HG03060 (cell line): ENCODE results near the gene LRRC59.
A peak's percentile ranks its signal among the peaks of the same experiment; 100 is the strongest.
"Not testable (repeated sequence)": the region's sequence is repeated elsewhere in the genome, so short reads cannot be mapped to it uniquely, and the experiment has no call there.

ENCODE experiments used
- ATAC-seq: cut with Tn5 transposase; IDR thresholded peaks from one replicate; pipeline ENCODE4 v1.9.1; 2021; ENCODE audit warnings: low read depth, moderate number of reproducible peaks; ENCODE audit not compliant: unreplicated experiment

LRRC59 gene

DNA sequence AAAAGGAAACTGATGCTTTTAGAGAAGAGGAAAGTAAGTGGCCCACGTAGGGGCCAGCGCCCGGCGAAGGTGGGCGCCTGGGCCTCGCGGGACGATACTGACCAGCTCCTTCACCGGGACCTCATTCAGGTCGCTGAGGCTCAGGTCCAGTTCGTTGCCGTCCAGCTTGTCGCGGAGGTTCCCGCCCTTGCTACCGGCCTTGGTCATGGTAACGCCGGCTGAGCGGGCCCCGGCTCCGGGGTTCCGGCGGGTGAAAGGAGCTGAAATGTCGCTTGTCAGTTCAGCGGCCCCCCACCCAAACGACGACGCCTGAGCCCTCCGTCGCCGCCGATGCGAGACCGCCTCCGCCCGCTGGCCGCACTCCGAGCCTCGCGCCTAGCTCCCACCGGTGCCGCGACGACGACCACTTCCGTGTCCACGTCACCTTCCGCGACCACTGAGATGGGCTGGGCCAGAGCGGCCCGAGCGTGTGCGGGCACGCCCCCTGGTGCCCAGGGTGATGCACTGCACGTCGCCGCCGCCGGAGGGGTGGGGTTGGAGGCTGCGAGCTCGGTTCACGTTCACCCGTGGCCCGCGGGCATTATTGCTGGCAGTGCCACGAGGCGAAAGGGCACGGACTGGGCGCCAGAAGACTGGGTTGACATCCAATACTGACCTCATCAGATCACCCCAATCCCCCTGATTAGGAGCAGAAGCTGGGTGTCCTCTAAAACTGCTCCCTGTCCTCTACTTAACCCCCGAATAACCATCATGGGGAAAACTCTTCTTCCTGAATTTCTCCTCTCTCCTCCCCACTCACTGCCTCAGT is at the start of gene LRRC59:
Gene LRRC59, minus strand, starts transcription at position 413 of the 808 bp plus-strand sequence. Its CDS starts 206 bp downstream, at position 207.
- peak; percentile 86 for ATAC-seq

DNA sequence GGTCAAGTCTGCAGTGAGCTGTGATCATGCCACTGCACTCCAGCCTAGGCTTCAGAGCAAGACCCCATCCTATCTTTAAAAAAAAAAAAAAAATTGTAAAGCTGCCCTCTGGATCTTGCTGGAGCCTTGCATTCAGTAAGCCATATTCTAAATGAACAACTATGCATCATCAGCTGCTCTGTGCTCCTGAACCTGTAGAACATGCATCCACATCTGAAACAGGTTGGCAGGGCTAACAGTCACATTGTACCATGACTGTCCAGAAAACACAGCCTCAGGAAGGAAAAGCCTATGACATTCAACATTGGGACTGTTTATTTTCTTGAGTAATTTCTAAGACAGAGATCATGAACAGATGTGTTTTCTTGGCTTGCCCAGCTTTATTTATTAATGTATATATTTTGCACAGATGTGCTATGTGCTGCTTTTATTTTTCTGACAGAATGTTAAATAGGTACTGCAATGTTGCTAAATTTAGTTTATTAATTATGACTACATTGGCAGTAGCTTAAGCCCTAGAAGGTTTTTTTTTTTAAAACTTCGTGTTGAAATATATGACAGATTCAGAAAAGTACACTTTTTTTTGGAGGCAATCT is 48.5 kb upstream of the LRRC59 start:
- no peak for ATAC-seq

DNA sequence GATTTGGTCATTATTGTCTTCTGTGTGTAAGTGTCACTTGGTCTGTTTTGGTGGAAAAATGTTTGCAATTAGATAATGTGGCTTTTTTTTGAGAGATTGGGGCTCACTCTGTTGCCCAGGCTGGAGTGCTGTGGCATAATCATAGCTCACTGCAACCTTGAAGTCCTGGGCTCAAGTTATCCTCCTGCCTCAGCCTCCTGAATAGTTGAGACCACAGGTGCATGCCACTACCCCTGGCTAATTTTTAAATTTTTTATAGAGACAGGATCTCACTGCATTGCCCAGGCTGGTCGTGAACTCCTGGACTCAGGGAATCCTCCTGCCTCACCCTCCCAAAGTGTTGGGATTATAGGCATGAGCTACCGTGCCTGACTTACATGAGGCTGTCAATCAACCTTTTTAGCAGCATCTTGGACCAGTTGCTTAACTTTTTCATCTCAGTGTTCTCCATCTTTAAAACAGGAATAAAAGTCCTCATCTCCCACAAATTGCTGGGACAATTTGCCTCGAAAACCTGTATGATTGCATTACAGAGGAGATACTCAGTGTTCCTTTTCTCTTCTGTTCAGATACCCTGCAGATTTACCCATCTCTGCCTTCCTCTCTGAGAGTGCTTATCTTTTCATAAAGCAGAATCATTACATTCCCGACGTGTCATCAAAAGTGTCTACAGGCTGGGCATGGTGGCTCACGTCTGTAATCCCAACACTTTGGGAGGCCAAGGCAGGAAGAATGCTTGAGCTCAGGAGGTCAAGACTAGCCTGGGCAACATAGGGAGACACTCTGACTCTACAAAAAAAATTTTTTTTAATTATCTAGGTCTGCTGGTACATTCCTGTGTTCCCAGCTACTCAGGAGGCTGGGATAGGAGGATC is 47.8 kb upstream of the LRRC59 start:
- ATAC-seq: no peak

DNA sequence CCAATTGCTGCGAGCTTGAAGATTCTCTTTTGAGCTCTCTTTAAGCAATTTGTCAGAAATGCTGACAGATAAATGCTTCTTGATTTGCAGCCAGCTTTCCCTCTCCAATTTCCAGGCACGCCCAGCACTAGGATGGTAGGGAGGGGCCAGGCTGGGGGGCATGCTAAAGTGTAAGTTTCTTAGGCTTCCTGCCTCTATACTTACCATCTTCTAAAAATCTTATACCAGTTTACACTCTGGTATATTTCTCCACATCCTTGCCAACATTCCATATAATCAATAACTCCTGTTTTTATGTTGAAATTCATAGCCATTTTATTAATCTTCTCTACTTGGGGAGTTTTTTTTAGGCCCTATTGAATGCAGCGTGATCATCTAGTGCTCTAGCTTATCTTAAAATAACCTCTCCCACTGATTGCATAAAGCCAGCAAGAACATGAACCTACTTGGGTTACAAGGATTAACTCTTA is 46.2 kb upstream of the LRRC59 start:
- no peak for ATAC-seq

DNA sequence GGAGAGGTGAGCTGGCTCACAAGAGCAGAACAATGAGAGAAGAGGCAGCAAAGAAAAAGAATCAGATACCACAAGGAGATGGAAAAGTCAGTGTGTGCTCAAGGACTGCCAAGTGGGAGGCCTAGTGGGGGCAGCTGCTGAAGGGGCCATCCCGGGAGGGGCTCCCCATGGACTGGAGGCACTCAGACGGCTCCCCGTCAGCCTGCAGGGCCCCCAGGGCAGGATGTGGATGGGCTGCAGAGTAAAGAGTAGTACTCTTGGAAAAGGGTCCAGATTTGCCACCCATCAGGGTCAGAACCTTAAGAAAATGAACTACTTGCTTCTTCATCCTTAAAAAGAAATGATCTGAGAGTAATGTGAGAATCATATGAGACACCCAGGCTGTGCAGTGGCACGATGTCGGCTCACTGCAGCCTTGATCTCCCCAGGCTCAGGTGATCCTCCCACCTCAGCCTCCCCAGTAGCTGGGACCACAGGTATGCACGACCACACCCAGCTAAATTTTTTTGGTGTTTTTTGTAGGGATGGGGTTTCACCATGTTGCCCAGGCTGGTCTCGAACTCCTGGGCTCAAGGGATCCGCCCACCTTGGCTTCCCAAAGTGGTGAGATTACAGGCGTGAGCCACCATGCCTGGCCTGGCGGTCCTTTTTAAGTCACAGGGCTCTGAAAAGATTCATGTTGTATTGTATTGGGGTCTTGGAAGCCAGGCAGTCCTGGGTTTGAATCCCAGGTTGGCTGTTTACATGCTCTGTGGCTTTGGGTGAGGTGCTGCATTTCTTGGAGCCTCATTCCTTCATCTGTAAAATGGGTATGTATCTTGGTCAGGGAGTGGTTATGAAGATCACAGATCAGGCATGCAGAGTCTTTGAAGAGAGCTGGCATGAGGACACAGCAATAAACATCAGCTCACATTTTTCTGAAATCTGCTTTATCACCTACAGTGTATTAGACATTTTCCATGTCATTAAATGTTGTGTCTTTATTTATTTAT is 43.8 kb upstream of the LRRC59 start:
- no peak for ATAC-seq

DNA sequence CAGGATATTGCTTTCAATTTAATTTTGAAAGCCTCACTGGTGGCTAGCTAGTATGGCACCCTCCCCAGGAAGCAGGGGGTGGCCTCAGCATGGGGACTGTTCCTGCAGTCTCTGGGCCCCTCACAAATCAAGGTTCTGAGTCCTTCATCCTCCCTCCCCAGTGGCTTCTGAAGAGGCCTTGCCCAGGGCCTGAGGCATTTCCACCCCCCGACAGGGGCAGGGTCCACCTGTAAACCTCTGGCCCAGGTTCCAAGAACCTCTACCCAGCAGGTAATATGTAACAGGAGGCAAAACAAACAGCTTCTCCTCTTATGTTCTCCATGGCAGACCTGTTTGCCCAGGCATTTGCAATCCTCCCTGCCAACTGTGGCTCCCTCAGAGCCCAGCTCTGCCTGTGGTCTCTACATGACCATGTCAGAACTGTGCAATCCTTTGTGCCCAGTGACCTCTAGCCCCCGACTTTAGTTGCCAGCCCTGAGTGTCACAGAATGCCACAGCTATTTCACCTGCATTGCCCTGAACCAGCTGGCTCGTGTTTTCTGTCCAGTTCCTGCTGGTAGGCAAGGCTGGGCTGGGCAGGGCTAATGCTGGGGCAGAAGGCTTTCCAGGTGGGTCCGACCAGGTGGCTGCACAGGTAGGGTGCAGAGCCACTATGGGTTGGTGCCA is 43.0 kb upstream of the LRRC59 start:
- no peak for ATAC-seq

DNA sequence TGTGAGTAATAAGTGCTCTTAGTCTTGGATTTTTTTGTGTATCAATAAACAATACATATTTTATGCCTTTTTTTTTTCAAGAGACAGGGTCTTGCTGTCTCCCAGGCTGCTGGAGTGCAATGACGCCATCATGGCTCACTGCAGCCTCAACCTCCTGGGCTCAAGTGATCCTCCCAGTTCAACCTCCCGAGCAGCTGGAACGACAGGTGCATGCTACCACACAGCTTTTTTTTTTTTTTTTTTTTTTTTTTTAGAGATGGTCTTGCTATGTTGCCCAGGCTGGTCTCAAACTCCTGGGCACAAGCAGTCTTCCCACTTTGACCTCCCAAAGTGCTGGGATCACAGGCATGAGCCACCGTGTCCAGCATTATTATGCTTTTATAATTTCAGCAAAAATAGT is 41.7 kb upstream of the LRRC59 start:
- ATAC-seq: no peak

DNA sequence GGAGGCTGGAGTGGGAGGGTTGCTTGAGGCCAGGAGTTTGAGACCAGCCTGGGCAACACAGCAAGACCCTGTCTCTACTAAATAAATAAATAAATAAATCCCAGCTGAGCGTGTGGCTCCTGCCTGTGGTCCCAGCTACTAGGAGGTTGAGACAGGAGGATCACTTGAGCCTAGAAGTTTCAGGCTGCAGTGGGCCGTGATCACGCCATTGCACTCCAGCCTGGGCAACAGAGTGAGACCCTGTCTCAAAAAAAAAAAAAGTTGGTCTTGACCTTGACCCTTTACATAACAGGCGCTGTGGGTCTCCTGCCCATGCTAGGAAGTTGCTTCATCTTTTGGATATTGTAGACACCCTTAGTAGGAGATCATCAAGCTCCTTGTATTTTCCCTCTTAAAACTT is 40.1 kb upstream of the LRRC59 start:
- no peak for ATAC-seq

DNA sequence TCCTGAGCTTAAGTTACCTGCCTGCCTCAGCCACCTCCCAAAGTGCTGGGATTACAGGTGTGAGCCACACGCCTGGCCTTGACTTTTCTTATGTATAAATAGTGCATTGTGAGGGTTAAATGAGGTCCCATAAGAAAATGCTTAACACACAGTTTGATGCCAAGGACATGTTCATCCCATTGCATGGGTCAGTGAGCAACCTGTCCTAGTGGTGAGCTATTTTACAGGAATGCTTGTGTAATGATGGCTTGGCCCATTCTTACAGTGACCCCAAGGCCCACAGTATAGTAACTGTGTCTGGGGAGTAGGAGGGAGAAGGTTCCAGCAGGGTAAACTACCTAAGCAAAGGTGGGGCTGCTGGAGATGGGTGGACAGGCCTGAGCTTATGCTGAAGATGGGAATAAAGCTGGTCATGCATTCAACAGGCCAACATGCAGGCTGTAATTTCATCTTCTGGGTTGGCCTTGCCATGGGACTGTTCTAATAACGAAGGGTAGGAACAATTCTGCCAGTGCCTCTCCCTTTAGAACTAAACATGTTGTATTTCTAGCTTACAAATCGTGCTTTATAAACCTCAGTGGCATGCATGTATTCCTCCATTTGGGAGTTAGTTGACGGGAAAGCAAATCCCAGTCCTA is 34.9 kb upstream of the LRRC59 start:
- no peak for ATAC-seq

DNA sequence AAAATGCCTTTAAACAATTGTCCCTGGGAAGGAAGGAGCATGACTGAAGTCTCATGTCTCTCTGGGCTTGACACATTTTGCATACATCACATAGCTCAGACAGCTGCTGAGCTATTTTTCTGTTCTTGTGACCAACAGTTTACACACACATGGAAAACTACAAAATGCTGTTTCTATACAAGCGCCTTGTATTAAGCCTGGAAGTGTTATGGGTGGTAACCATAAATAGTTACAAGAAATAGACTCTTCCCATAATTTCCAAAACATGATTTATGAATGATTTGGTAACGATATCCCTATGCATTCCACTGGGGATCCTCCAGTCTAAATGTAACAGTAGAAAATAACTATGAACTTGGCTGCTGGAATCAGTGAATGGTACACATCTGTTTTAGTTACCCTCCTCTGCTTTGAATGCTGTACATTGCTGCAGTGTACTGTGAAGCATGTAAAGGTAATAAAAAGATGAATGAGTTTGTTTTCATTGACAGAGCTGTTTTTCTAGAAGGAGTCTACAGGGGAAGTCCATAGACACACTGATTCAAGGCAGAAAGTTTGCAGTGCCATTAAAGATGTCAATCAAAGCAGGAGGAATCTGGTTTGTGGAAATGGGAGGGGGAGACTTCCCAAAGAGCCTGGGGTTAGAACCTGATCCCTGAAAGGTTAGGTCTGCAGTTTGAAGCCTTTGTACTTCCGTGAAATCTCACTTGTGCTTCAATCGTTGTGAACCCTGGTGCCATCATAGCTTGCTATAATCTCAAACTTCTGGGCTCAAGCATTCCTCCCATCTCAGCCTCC is 33.7 kb upstream of the LRRC59 start:
- no peak for ATAC-seq

DNA sequence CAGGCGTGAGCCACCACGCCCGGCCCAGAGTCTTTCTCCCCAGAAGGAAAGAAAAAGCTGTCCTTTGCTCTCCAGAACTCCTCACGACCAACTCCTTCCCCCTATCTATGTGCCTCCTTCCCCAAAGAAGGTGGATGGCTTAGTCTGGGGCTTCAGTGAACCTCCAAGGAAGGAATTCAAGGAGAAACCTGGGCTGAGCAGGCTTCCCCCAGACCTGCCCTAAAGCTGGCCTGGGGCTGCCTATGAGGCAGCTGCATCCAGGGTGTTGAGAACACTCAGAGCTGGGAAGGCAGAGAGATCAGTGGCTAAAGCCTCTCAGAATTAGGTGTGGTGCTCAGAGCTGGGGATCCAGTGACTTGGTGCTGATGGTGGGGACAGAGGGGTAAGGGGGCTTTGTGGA is 32.5 kb upstream of the LRRC59 start:
- no peak for ATAC-seq

DNA sequence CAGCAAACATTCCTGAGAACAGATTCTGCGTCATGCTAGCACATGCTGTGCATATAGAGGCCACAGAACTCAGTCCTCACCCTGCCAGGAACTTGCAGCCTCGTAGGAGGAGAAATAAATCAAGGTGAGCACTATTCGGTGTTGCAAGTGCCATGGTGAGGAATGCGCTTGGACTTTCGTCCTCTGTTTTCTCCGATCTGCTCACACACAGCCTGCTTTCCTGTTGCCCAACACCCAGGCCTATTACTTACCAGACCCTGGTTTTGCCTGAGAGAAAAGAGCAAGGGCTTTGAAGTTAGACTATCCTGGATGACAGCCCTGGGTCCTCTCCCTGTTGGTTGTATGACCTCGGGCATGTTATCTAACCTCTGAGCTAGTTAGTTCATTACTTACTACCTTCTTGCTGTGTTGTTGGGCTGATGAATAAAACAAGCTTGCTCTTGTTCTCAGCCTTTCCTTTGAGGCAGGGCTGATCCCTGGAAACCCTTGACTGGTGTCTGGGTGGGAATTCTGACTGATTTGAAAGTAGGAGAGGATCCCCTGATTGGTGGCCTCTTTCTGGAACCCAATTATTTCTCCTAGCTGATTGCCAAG is 31.6 kb upstream of the LRRC59 start:
- ATAC-seq: no peak

DNA sequence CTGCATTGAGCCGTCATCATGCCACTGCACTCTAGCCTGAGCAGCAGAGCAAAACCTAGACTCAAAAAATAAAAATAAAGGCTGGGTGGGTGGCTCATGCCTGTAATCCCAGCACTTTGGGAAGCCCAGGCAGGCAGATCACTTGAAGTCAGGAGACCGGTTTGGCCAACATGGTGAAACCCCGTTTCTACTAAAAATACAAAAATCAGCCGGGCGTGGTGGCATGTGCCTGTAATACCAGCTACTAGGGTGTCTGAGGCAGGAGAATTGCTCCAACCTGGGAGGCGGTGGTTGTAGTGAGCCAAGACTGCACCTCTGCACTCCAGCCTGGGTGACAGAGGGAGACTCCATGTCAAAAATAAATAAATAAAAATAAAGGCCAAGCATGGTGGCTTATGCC is 30.8 kb upstream of the LRRC59 start:
- ATAC-seq: not testable (repeated sequence)

DNA sequence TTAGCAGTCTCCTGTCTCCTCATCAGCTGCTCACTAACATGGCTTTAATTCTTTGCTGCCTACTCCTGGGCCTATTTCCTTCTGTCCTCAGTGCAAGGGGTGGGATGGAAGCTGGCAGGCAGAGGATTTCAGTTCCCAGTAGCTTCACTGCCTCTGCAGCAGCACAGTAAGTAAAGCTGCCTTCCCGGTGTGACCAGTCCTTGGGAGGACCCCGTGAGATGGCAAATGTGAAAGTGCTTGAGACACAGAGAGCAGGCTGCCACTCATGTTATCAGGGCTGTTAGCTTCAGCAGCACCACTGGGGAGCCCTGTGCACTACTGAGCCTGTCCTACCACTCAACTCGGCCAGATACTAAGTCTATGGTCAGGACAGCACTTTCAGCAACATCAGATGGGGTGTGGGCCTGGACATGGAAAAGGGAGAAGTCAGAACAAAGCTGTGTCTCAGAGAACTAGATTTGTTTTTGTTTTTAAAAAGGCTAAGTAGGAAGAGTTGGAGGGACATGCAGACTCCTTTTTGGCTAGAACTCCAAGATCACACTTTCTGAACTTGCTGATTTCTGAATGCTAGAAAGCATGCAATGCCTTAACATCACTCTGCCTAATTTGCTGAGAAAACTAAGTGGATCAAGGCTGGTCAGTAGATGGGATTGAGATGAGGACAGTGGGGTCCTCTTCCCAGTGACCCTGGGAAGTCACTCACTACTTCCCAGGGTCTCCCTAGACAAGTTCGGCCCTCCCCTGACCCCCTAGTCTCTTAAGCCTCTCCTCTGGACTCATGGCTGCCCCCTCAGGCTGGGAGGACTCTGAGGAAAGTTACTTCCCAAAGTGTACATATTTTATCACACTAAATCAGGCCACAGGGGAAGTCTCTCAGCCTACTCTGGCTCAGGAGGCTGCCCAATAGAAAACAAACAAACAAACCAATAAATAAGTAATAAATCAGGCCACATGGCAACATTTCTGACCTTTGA is 29.8 kb upstream of the LRRC59 start:
- no peak for ATAC-seq

DNA sequence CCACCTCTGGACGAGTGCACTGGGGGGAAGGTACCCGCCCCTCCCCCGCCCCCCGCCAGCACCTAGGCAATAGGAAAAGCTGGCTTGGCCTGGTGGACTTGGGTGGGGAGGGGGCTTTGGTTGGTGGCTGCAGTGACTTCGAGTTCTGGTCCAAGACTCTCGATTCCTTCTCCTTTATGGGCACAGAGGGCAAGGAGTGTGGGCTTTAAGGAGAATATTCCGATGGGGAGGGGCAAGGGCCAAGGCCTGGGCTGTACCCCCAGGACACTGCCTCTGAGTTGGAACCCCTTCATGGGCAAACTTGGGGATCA is 29.1 kb upstream of the LRRC59 start:
- ATAC-seq: no peak

DNA sequence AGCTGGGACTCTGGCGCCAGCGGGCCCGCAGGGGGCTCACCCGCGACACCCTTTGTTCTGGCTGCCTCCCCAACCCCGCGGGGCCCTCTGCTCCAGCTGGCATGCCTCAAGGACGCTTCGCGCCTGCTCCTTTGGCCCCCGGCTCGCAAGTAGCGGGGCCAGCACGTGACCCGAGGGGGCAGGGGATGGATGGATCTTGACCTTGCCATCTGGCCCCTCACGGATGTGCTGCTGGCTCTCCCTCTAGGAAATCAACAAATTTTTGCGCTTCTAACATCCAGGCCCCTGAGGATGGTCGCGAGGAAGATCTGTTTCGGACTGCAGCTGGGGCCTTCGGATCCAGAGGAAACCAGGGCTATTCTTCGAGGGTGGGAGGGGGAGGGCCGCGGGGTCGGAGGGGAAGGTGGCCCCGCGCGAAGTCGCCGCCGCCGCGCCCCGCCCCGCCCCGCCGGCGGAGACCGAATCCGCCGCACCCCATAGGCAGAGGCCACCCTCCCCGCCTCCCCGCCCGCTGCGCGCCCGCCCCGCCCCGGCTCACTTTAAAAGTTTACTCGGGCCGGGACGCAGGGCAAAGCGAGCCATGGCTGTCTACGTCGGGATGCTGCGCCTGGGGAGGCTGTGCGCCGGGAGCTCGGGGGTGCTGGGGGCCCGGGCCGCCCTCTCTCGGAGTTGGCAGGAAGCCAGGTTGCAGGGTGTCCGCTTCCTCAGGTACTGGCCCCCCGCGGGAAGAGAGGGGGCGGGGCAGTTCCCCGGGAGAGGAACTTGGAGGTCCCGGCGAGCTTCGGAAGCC is 28.6 kb upstream of the LRRC59 start, which contains the start of gene ACSF2:
Gene ACSF2, plus strand, starts transcription at position 537 of the 790 bp plus-strand sequence. Its CDS starts 44 bp downstream, at position 581.
- no peak for ATAC-seq
